ENCODE results near the gene LCN12. TPM values are rescaled to one million over a fixed set of nuclear protein-coding genes. Genes with fewer than 3 reads are reported as not detected.

LCN12 gene
- polyA plus RNA-seq, 3 donors, result 13.1 to 18.8 (median 15.9) TPM

- no peak for DNase-seq (ENCODE audit: low read depth in 3 of 3, low spot score in 2 of 3)
These were observed 4.5 kb downstream of the LCN12 start for GRCh38 chr9:136956604-136957003.

GRCh38 chr9:136957461-136957860 lies 5.4 kb downstream of the LCN12 start:
- no peak for DNase-seq (ENCODE audit: low read depth in 3 of 3, low spot score in 2 of 3)

- no peak for DNase-seq (ENCODE audit: low read depth in 3 of 3, low spot score in 2 of 3)
These were observed 5.8 kb downstream of the LCN12 start for GRCh38 chr9:136957901-136958300.

- DNase-seq (ENCODE audit: low read depth in 3 of 3, low spot score in 2 of 3), result no peak
These were observed 6.4 kb downstream of the LCN12 start for GRCh38 chr9:136958473-136958872.

GRCh38 chr9:136958898-136959850 lies 7.1 kb downstream of the LCN12 start:
- no peak for DNase-seq (ENCODE audit: low read depth in 3 of 3, low spot score in 2 of 3)

GRCh38 chr9:136960212-136960937 lies 8.3 kb downstream of the LCN12 start:
- DNase-seq (ENCODE audit: low read depth in 3 of 3, low spot score in 2 of 3), result no peak

GRCh38 chr9:136960938-136961275 lies 8.8 kb downstream of the LCN12 start:
- DNase-seq (ENCODE audit: low read depth in 3 of 3, low spot score in 2 of 3), result no peak

GRCh38 chr9:136961279-136962065 lies 9.4 kb downstream of the LCN12 start:
- no peak for DNase-seq (ENCODE audit: low read depth in 3 of 3, low spot score in 2 of 3)

GRCh38 chr9:136962163-136962562 lies 10.1 kb downstream of the LCN12 start:
- no peak for DNase-seq (ENCODE audit: low read depth in 3 of 3, low spot score in 2 of 3)

- DNase-seq (ENCODE audit: low read depth in 3 of 3, low spot score in 2 of 3), result no peak
These were observed 10.7 kb downstream of the LCN12 start for GRCh38 chr9:136962701-136963248.

- DNase-seq (ENCODE audit: low read depth in 3 of 3, low spot score in 2 of 3), result no peak
These were observed 11.3 kb downstream of the LCN12 start for GRCh38 chr9:136963341-136963740.

GRCh38 chr9:136963751-136964150 lies 11.7 kb downstream of the LCN12 start:
- no peak for DNase-seq (ENCODE audit: low read depth in 3 of 3, low spot score in 2 of 3)

- no peak for DNase-seq (ENCODE audit: low read depth in 3 of 3, low spot score in 2 of 3)
These were observed 12.2 kb downstream of the LCN12 start for GRCh38 chr9:136964171-136964689.

- DNase-seq (ENCODE audit: low read depth in 3 of 3, low spot score in 2 of 3), result no peak
These were observed 12.9 kb downstream of the LCN12 start for GRCh38 chr9:136964833-136965422.

- DNase-seq (ENCODE audit: low read depth in 3 of 3, low spot score in 2 of 3), result no peak
These were observed 13.9 kb downstream of the LCN12 start for GRCh38 chr9:136965771-136966484.

- no peak for DNase-seq (ENCODE audit: low read depth in 3 of 3, low spot score in 2 of 3)
These were observed 16.5 kb downstream of the LCN12 start for GRCh38 chr9:136968333-136969127.

- no peak for DNase-seq (ENCODE audit: low read depth in 3 of 3, low spot score in 2 of 3)
These were observed 17.1 kb downstream of the LCN12 start for GRCh38 chr9:136969150-136969549.

- DNase-seq (ENCODE audit: low read depth in 3 of 3, low spot score in 2 of 3), result no peak
These were observed 17.7 kb downstream of the LCN12 start for GRCh38 chr9:136969774-136970173.

GRCh38 chr9:136970361-136970760 lies 18.3 kb downstream of the LCN12 start:
- DNase-seq (ENCODE audit: low read depth in 3 of 3, low spot score in 2 of 3), result no peak

All from right renal cortex interstitium (tissue), 3 donors.